Measurements from ENCODE around the gene SLC4A3. TPM values are rescaled to one million over a fixed set of nuclear protein-coding genes. Genes with fewer than 3 reads are reported as not detected.
"Not testable (repeated sequence)": the region's sequence is repeated elsewhere in the genome, so short reads cannot be mapped to it uniquely, and the experiment has no call there.

The SLC4A3 gene
- total RNA-seq, 6 experiments from 2014 or later, result 0.14 to 0.42 (median 0.27) TPM; not detected in 1

DNA sequence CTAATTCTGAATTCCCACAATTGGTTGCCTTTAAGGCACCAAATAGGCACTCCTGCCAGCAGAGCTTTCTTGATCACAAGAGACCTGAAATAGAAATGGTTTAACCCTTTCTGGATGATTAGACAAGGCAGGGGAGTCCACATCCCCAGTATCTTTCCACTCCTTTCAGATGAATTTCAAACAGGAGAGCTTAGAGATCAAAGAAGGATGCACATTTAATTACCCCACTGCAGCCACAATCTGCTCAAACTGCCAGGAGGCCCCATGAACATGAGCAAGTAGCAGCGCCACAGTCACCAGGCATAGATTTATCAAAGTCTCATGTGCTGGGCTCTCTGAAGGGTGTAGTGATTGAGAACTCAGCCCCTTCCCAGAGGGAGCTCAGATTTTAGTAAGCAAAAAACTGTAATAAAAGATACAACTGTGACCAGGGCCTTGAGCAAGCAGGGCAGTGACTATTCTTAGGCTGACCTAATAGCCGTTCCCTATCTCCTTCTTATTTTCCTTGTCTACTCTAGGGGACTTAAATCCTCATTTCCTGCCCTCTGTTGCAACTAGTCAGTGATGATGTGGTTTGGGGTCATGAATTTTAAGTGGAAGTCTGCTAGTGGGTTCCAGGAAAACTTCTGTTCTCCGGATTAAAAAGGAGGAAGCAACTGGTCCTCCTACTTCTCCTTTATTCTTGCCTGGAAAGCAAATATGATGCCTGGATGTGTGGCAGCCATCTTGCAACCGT, 53.7 kb downstream of the SLC4A3 start:
- Histone ChIP-seq H3K36me3 (no peaks in the 10 kb centered on the region), H3K4me3 (no peak overlapping the region), H3K4me1 (no peaks in the 10 kb centered on the region), H3K27me3 (no peaks in the 10 kb centered on the region), H3K27ac (no peak overlapping the region), H3K9me3 (no peaks in the 10 kb centered on the region)
- DNase-seq (no peak), ATAC-seq (no peak)
- 36% methylated on average over 4 of the region's 4 CpGs for WGBS (ENCODE audit: insufficient coverage, low coverage, low lambda C conversion rate, missing lambda C conversion rate)
- intact Hi-C loops (cut with DNase I), result no loop called here
- TF ChIP-seq POLR2A (IDR thresholded peaks at IDR 0.05), result no peak
- TF ChIP-seq, protein P1, sequence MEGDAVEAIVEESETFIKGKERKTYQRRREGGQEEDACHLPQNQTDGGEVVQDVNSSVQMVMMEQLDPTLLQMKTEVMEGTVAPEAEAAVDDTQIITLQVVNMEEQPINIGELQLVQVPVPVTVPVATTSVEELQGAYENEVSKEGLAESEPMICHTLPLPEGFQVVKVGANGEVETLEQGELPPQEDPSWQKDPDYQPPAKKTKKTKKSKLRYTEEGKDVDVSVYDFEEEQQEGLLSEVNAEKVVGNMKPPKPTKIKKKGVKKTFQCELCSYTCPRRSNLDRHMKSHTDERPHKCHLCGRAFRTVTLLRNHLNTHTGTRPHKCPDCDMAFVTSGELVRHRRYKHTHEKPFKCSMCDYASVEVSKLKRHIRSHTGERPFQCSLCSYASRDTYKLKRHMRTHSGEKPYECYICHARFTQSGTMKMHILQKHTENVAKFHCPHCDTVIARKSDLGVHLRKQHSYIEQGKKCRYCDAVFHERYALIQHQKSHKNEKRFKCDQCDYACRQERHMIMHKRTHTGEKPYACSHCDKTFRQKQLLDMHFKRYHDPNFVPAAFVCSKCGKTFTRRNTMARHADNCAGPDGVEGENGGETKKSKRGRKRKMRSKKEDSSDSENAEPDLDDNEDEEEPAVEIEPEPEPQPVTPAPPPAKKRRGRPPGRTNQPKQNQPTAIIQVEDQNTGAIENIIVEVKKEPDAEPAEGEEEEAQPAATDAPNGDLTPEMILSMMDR (IDR thresholded peaks at IDR 0.05), result no peak

DNA sequence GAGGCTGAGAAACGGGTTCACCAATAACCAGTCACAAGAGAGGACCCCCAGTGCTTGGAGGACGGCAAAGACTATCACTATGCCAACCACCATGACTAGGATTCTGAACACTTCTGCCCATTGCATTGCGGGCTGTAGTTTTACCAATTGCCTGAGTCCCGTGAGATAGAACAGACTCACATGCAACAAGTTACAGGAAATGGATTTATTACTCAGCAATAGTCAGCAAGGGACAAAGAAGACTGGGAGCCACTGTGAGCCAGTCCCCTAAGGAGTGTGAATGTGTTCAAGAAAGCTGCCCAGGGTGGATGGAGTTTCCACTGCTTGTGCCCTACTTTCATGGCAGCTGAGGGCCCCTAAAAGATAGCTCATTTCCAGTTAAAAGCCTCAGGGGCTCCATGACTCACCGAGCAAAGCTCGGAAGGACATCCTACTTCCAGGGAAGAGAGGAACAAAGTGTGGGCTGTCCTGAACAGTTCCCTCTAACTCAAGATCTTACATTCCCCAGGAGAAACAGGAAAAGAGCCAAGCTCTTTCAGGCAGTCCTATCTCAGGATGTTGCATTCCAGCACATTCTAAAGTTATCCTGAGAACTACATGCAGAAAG, 54.4 kb downstream of the SLC4A3 start:
- 72% methylated on average over 4 of the region's 6 CpGs for WGBS (ENCODE audit: insufficient coverage, low coverage, low lambda C conversion rate, missing lambda C conversion rate)
- Histone ChIP-seq H3K4me1 (no peaks in the 10 kb centered on the region), H3K27ac (no peak overlapping the region), H3K4me3 (no peak overlapping the region), H3K36me3 (no peaks in the 10 kb centered on the region), H3K27me3 (no peaks in the 10 kb centered on the region), H3K9me3 (no peaks in the 10 kb centered on the region)
- no peak for TF ChIP-seq POLR2A (IDR thresholded peaks at IDR 0.05)
- TF ChIP-seq, protein P1 (IDR thresholded peaks at IDR 0.05), result no peak
- intact Hi-C loops (cut with DNase I), result no loop called here
- ATAC-seq (no peak), DNase-seq (no peak)

DNA sequence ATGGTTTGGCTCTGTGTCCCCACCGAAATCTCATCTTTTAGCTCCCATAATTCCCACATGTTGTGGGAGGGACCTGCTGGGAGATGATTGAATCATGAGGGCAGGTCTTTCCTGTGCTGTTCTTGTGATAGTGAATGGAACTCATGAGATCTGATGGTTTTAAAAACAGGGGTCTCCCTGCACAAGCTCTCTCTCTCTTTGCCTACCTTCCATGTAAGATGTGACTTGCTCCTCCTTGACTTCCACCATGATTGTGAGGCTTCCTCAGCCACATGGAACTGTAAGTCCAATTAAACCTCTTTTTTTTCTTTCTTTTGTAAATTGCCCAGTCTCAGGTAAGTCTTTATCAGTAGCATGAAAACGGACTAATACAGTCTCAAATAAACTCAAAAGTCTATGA, 56.0 kb downstream of the SLC4A3 start:
- H3K4me3 ChIP-seq; H3K4me1 ChIP-seq; H3K27ac ChIP-seq; H3K36me3 ChIP-seq; DNase-seq; ATAC-seq; H3K27me3 ChIP-seq; intact Hi-C loops (cut with DNase I); H3K9me3 ChIP-seq: not testable (repeated sequence)
- WGBS (ENCODE audit: insufficient coverage, low coverage, low lambda C conversion rate, missing lambda C conversion rate), result 38% methylated on average over 2 of the region's 2 CpGs

DNA sequence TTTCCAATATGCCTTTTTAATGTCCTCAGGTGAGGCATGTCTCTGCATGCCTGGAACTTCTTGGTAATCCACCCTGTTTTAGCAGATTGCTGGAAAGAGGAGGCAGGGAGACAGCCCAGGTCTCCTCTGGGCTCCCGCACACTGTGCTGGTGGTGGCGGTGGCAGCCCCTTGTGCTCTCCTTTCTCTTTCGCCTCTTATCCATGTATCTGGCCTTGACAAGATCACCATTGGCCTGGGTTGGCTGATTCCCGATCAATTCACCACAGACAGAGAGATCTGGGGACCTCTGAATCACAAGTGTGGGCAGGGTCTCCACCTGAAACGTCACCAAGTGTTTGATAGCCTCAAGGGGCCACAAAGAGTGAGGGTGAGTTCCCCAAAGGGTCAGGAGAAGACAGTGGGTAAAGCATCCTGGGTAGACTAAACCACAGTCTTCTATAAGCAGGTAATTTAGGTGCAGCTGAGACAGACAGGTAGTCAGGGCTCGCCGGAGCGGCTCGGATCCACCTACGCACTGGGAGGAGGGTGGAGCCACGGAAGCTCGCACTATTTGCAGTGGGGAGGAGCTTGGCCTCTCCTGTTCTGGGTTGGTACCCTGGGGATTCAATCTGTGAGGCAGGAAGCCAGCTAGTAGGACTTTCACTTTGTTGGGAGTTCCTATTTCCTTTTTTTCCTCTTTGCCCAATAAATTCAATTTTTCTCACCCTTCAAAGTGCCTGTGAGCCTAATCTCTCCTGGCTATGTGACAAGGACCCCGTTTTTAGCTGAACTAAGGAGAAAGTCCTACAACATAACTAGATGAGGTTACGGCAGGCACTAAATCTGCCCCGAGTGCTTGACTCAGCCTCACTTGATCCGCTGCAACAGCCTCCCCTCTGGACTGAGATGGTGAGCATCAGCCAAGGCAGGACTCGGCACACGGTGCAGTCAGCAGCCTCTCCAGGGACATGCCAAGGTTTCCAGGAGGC, 57.6 kb downstream of the SLC4A3 start:
- H3K27ac ChIP-seq, result peak overlapping the region in 2 of 3 donors; percentile 35 to 58
- no peaks in the 10 kb centered on the region for H3K4me1 ChIP-seq
- DNase-seq (peak; percentile 78 to 82 (median 80)), ATAC-seq (peak; percentile 97 to 99 (median 99))
- WGBS (ENCODE audit: insufficient coverage, low coverage, low lambda C conversion rate, missing lambda C conversion rate), result 42% methylated on average over 11 of the region's 18 CpGs
- peak overlapping the region; percentile 18 to 60 (median 50) for H3K4me3 ChIP-seq
- intact Hi-C loops (cut with DNase I), result no loop called here
- no peaks in the 10 kb centered on the region for H3K9me3 ChIP-seq
- H3K36me3 ChIP-seq, result no peaks in the 10 kb centered on the region
- TF ChIP-seq, protein P1 (IDR thresholded peaks at IDR 0.05), result no peak
- TF ChIP-seq POLR2A (IDR thresholded peaks at IDR 0.05), result peak; percentile 55
- H3K27me3 ChIP-seq, result no peaks in the 10 kb centered on the region

All from right lobe of liver (tissue), 6 donors.